ENCODE results near the gene MBP.
"Not testable (repeated sequence)": the region's sequence is repeated elsewhere in the genome, so short reads cannot be mapped to it uniquely, and the experiment has no call there.

The MBP gene

GRCh38 chr18:76982038-76982437 lies 150.5 kb downstream of the MBP start:
- no peak for DNase-seq

GRCh38 chr18:76981396-76981968 lies 151.1 kb downstream of the MBP start:
- no peak for DNase-seq

GRCh38 chr18:76980663-76981395 lies 151.8 kb downstream of the MBP start:
- DNase-seq: no peak

DNA sequence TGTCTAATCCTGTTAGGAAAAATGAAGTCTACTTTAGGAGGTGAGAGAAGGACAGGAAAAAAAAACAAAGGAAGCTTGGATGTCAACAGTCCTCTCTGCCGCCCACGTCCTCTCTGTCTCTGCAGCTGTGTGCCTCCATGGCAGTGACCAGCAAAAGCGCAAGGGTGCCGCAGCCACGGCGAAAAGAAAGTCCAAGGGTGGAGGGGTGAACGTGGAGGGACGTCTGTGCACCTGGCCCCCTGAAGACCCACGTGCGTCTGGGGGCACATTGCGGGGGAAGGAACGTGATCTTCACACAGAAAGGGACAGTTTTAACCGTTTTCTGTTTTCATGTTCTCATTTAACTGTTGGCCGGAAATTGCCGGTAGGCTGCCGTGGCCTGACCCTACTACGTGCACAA lies 152.7 kb downstream of the MBP start:
- DNase-seq: no peak

GRCh38 chr18:76979111-76979751 lies 153.4 kb downstream of the MBP start:
- DNase-seq: no peak

- DNase-seq: no peak
Measured at GRCh38 chr18:76978616-76979015, 154.0 kb downstream of the MBP start.

- no peak for DNase-seq
Measured at GRCh38 chr18:76977684-76978232, 154.8 kb downstream of the MBP start.

- DNase-seq: no peak
Measured at GRCh38 chr18:76977108-76977621, 155.4 kb downstream of the MBP start.

GRCh38 chr18:76975577-76976110 lies 156.9 kb downstream of the MBP start:
- no peak for DNase-seq

DNA sequence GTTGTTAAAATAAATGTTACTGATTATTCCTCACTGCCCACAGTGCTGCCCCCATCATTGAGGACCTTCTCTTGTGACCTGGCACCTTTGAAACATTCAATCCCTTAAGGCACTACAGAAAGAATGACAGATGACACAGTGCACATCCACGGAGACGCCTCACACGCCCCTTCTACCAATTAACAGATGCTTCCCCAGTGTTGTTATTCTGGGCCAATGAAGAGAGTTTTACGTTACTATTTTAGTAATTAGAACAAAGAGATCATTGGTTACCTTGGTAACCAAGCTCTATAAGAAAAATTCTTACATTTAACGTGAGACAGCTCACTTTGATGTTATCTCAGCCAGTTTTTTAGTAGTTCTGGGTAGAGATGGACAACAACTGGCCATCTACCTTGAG lies 158.2 kb downstream of the MBP start:
- no peak for DNase-seq

DNA sequence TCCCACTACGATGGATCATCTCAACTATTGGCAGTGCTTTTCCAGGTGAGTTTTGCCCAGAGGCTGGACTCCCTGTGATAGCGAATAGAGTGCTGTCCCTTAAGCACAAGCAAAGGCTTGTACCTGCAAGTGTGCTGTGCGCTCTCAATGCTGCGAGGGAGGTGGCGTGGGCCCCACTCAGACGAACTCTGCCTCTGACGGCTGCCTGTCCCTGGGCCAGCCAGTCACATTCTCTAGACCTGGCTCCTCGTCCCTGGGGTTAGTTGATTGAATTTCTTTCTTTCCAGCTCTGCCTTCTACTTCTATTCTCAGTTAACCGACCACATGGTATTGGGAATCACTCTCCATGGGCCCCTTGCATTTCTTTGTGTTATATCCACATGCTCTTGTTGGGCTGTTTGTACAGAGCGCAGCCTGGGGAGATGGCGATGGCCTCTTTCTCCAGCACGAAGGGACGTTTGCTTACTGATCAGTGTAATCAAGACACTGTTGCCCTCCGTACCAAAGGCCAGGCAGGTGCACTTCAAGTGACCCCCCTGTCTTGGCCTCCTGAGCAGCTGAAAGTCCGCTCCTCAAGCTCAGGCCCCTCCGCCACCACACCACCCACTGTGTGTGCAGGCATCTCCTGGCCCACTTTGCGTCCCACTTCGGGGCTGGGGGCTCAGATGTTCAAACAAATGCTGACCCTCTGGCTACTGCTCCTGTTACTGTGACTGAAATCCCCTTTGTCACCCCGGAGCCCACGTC lies 158.9 kb downstream of the MBP start:
- DNase-seq: no peak

DNA sequence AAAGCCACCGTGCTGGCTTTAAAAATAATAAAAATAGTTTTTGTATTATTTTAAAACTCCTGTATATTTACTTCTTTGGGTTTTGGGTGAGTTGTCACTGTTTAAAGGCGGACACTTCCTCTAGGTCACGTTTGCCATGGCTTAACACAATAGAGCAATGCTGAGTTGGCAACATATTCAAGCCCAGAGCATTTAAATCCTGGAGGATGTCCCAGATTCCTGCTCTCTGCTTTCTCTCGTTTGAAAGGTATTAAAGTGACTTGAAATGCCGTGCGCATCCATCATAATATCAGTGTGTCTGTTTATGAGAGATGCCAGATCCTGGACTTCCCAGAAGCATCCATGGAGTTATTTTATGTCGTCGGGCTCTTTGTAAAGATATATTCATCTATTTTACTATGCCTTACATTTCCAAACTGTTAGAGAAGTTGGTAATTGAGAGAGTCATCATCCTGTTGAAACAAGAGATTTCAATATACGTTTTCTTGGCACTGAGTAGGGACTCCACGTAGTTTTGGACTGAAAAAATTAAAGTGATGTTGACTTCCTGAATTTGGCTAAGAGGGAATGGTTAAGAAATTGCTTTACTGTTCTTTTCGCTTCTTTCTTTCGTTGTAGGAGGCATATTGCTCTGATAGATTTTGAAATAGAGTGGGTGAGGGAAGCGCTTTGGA lies 159.6 kb downstream of the MBP start:
- DNase-seq: no peak

- DNase-seq: no peak
Measured at GRCh38 chr18:76972241-76972640, 160.3 kb downstream of the MBP start.

DNA sequence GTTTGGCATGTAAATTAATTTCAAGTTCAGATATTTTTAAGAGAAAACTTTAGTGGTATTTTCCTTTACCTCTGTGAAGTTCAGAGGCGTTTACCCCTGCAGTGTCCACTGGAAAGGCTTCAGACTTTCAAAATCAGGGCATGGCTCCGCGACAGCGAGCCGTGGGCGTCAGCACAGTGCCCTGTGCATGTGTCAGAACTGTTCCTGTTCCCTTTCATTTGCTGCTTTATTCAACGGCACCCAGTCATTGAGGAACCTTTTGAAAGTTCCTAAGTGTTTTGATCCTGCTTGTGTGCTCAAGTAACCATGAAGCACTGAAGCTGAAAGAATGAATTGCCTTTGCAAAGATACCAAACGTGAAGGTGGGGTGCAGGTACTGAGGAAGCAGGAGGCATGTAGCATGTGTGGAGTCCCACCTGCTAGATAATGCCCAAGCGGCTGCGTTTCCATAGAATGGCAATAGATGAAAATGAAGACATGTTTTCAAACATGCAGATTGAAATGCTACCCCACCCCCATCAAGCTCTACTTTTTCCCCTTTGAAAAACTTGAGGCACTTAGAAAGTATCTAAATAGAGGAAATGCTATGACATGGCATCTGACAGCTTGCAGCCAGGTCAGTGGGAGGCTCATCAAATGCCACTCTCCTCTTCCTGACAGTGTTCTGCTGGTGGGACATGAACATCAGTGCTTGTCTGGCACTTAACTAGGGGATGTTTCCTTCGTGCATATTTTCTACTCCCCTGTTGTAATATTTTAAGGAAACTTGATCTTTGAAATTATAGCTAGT lies 161.6 kb downstream of the MBP start:
- DNase-seq: no peak

DNA sequence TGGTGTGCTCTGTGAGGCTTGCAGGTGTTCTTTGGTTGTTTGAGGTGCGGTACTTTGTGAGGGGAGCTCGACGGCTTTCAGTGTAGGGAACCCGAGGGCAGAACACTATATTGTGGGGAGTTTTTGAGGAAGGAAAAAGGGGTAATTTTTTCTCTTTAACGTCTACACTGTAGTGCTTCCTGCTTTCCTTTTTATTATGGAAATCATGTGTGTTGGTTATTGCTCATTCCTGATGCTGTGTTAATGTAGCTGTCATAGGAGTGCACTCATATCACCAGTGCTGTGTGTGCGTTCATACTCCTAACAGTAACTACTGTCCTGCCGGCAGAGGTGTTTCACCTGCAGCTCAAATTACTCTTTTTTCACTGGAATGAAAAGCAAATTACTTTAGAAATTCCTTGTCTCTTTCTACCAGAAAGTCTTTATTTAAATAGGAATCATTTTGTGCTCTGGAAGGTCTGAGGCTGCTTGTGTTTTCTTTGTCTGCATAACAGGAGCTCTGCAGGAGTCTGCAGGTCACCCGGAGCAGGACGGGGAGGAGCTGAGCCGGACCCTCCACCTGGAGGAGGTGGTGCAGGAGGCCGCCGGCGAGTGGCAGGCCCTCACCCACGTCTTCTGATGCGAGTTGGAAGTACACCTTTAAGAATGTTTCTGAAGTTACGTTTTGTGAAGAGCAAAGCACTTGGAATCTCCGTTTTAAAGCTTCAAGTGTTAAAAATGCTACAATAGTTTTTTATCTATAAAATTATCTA lies 164.7 kb downstream of the MBP start:
- DNase-seq: no peak

DNA sequence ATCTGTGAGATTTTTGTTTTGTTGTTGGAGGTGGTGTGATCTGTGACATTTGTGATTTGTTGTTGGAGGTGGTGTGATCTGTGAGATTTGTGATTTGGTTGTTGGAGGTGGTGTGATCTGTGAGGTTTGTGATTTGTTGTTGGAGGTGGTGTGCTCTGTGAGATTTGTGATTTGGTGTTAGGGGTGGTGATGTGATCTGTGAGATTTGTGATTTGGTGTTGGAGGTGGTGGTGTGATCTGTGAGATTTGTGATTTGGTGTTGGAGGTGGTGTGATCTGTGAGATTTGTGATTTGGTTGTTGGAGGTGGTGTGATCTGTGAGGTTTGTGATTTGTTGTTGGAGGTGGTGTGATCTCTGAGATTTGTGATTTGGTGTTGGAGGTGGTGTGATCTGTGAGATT lies 165.3 kb downstream of the MBP start:
- not testable (repeated sequence) for DNase-seq

DNA sequence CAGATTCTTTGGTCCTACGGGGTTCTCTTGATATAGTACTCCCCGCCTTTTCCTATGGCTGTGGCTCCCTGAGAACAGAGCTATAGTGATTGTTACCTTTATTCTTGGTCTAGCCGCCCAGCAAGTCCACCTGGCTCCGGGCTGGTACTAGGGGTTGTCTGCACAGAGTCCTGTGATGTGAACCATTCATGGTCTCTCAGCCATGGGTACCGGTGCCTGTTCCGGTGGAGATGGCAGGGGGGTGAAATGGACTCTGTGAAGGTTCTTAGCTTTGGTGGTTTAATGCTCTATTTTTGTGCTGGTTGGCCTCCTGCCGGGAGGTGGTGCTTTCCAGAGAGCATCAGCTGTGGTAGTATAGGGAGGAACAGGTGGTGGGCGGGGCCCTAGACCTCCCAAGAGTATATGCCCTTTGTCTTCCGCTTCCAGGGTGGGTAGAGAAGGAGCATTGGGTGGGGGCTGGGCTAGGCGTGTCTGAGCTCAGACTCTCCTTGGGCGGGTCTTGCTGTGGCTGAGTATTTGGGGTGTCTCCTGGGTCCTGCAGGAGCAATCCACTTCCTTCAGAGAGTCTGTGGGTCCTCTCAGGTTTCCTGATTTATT lies 166.9 kb downstream of the MBP start:
- peak in 1 of 2 donors; percentile 72 for DNase-seq

GRCh38 chr18:76963936-76964335 lies 168.6 kb downstream of the MBP start:
- DNase-seq: peak in 1 of 2 donors; percentile 8

DNA sequence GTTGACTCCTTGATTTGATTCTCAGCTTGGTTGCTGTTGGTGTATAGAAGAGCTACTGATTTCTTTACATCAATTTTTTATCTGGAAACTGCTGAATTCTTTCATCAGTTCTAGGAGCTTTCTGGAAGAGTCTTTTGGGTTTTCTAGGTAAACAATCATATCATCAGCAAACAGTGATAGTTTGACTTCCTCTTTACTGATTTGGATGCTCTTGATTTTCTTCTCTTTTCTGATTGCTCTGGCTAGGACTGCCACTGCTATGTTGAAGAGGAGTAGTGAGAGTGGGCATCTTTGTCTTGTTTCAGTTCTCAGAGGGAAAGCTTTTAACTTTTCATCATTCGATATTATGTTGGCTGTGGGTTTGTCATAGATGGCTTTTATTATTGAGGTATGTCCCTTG lies 169.7 kb downstream of the MBP start:
- no peak for DNase-seq

DNA sequence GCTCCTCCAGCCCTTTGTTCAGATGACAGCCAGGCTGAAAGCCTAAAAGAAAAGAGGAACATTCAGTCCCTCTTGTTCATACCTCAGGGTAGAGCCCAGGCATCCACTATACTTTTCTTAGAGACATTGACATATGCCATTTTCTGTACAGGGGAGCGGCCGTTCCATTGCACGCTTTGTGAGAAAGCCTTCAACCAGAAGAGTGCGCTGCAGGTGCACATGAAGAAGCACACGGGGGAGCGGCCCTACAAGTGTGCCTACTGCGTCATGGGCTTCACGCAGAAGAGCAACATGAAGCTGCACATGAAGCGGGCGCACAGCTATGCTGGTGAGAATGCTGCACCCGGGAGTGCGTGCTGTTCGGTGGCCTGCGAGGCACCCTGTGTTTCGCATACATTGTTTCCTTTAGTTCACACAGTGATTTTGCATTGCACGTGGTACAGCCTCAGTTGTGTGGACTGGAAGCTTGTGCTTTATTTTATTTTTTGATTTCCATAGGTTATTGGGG lies 172.0 kb downstream of the MBP start:
- DNase-seq: no peak

Data from CD4-positive, alpha-beta T cell treated with Interferon alpha-2 for 1 hour (primary cell).